Upper lobe of left lung (tissue), 6 donors: ENCODE data around the gene MPP4. TPM values are rescaled to one million over a fixed set of nuclear protein-coding genes. Genes with fewer than 3 reads are reported as not detected.

Source experiments
- ATAC-seq, 2 donors: fragments of 200-7000 bp; cut with Tn5 transposase; one replicate each; pipeline ENCODE4 v1.9.1; 2022; ENCODE audit warnings: mild to moderate bottlenecking in 2 of 2, moderate library complexity in 2 of 2; ENCODE audit not compliant: low FRiP score in 2 of 2
- DNase-seq, 2 donors: peaks; one replicate each; pipeline ENCODE4 v3.0.0-alpha.2; 2019 to 2020
- H3K27ac ChIP-seq, 4 donors: fragments of 200-600 bp; sonication (generic); one replicate each; pipeline ENCODE4 v1.5.1; 2016 to 2019
- H3K27me3 ChIP-seq, 4 donors: fragments of 200-600 bp; sonication (generic); one replicate each; pipeline ENCODE4 v1.5.1; 2017 to 2019
- H3K36me3 ChIP-seq, 4 donors: fragments of 200-600 bp; sonication (generic); one replicate each; pipeline ENCODE4 v1.5.1; 2016 to 2019
- H3K4me1 ChIP-seq, 4 donors: fragments of 200-600 bp; sonication (generic); one replicate each; pipeline ENCODE4 v1.5.1; 2018 to 2019
- H3K4me3 ChIP-seq, 4 donors: fragments of 200-600 bp; sonication (generic); one replicate each; pipeline ENCODE4 v1.5.1; 2017 to 2019; ENCODE audit warnings: mild to moderate bottlenecking in 2 of 4, moderate library complexity in 1 of 4
- H3K9me3 ChIP-seq, 4 donors: fragments of 200-600 bp; sonication (generic); one replicate each; pipeline ENCODE4 v1.5.1; 2018 to 2019
- EP300 ChIP-seq, 4 donors: sonication (generic); formaldehyde crosslinking; IDR thresholded peaks; one replicate each; pipeline ENCODE4 v1.5.1; 2017; ENCODE audit warnings: antibody characterized with exemption in 4 of 4, control low read depth in 2 of 4
- POLR2A ChIP-seq, 4 donors: fragments of 450-650 bp; IDR thresholded peaks; one replicate each; pipeline ENCODE4 v1.5.1; 2016 to 2017; ENCODE audit warnings: antibody characterized with exemption in 4 of 4, mild to moderate bottlenecking in 2 of 4
- POLR2AphosphoS5 ChIP-seq, 2 donors: sonication (generic); formaldehyde crosslinking; IDR thresholded peaks; one replicate each; pipeline ENCODE4 v1.5.1; 2017; ENCODE audit warnings: antibody characterized with exemption in 2 of 2
- WGBS, 2 donors: methylation state at CpG; one replicate each; pipeline ENCODE4 v1.1.5; 2017 to 2018; 5-methylcytosine and 5-hydroxymethylcytosine counted together
- total RNA-seq, 6 donors: library from RNA; depleted of rRNA in 4 of 6; stranded (reverse); fragments of >200 nt in 4 of 6; gene quantifications; one replicate each; pipeline versions ENCODE4 v1.1.0 to v1.2.1, GENCODE V29; 2016 to 2021
- TF ChIP-seq, protein P1 (sequence below), 6 experiments: fragments of 450-650 bp in 4 of 6; fragments of 200-600 bp in 2 of 6; sonication (generic) in 2 of 6; IDR thresholded peaks; one replicate each; pipeline ENCODE4 v1.5.1; 2016 to 2019; ENCODE audit warnings: antibody characterized with exemption in 6 of 6
- donor health status: DM: no; HTN: no; CAD: no; lungs with moderate emphysema.
- donor health status: DM: no; HTN: yes; CAD: no; lungs with severe emphysema.

Gene MPP4
- total RNA-seq, 6 donors from 2014 or later: 0.13 to 2.1 (median 0.15) TPM; not detected in 1

DNA sequence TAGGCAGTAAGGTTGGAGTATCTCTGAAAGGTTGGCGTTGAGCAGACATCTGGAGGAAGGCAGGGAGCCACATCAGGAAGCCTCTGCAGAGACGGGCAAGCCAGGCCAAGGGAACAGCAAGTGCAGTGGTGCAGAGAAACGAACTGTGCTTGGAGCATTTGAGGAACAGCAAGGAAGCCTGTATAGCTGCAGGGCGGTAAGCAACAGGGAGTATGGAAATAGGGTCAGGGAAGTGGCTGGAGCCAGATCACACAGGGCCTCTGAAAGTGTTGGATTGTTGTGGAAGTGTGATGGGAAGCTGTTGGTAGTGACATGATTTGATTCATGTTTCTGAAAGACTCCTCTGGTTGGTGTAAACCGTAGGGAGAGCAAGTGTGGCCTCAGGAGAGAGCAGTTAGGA, 41.7 kb downstream of the MPP4 start:
- no peaks in the 10 kb centered on the region for H3K4me1 ChIP-seq
- H3K27ac ChIP-seq: no peak overlapping the region
- H3K36me3 ChIP-seq: no peaks in the 10 kb centered on the region
- H3K9me3 ChIP-seq: no peaks in the 10 kb centered on the region
- H3K27me3 ChIP-seq: no peaks in the 10 kb centered on the region
- ATAC-seq (no peak), DNase-seq (no peak)
- no peak overlapping the region for H3K4me3 ChIP-seq
- WGBS, 2 donors: 78 to 88% methylated on average over 5 of the region's 5 CpGs
- TF ChIP-seq, protein P1, sequence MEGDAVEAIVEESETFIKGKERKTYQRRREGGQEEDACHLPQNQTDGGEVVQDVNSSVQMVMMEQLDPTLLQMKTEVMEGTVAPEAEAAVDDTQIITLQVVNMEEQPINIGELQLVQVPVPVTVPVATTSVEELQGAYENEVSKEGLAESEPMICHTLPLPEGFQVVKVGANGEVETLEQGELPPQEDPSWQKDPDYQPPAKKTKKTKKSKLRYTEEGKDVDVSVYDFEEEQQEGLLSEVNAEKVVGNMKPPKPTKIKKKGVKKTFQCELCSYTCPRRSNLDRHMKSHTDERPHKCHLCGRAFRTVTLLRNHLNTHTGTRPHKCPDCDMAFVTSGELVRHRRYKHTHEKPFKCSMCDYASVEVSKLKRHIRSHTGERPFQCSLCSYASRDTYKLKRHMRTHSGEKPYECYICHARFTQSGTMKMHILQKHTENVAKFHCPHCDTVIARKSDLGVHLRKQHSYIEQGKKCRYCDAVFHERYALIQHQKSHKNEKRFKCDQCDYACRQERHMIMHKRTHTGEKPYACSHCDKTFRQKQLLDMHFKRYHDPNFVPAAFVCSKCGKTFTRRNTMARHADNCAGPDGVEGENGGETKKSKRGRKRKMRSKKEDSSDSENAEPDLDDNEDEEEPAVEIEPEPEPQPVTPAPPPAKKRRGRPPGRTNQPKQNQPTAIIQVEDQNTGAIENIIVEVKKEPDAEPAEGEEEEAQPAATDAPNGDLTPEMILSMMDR (IDR thresholded peaks at IDR 0.05): no peak
- TF ChIP-seq EP300 (IDR thresholded peaks at IDR 0.05) (no peak), POLR2A (IDR thresholded peaks at IDR 0.05) (no peak), POLR2AphosphoS5 (IDR thresholded peaks at IDR 0.05) (no peak)

DNA sequence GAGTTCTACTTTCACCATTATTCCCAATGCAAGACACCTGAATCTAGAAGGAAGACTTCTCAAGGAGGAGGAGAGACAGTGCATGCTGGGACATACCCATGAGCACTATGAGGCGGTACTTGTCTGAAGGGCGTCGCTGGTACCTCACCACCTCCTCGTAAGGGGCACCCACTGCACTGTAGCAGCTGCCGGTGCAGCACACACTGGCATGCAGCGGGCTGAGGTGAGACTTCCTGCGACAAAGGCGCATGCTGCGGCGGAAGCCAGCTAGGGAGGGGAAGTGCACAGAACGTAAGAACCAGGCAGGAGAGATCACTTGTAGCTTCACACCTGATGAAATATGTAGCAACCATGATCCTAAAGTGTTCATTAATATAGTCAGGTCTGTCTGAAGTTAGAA, 42.3 kb downstream of the MPP4 start:
- peak in 1 of 2 donors; percentile 54 for DNase-seq
- H3K27ac ChIP-seq: no peak overlapping the region
- H3K27me3 ChIP-seq: no peaks in the 10 kb centered on the region
- no peaks in the 10 kb centered on the region for H3K4me1 ChIP-seq
- 87 to 88% methylated on average over 11 of the region's 11 CpGs for WGBS, 2 donors
- no peaks in the 10 kb centered on the region for H3K9me3 ChIP-seq
- H3K36me3 ChIP-seq: no peaks in the 10 kb centered on the region
- TF ChIP-seq EP300 (IDR thresholded peaks at IDR 0.05) (no peak), POLR2A (IDR thresholded peaks at IDR 0.05) (no peak), POLR2AphosphoS5 (IDR thresholded peaks at IDR 0.05) (no peak)
- TF ChIP-seq, protein P1 (IDR thresholded peaks at IDR 0.05): no peak
- no peak for ATAC-seq
- H3K4me3 ChIP-seq: no peak overlapping the region

- H3K36me3 ChIP-seq: no peaks in the 10 kb centered on the region
- TF ChIP-seq, protein P1 (IDR thresholded peaks at IDR 0.05): no peak
- TF ChIP-seq EP300 (IDR thresholded peaks at IDR 0.05) (no peak), POLR2AphosphoS5 (IDR thresholded peaks at IDR 0.05) (no peak), POLR2A (IDR thresholded peaks at IDR 0.05) (no peak)
- ATAC-seq: peak in 1 of 2 donors; percentile 25
- no peak overlapping the region for H3K27ac ChIP-seq
- no peak overlapping the region for H3K4me3 ChIP-seq
- WGBS, 2 donors: 81 to 82% methylated on average over 5 of the region's 5 CpGs
- H3K4me1 ChIP-seq: no peaks in the 10 kb centered on the region
- no peak for DNase-seq
- no peaks in the 10 kb centered on the region for H3K27me3 ChIP-seq
- no peaks in the 10 kb centered on the region for H3K9me3 ChIP-seq
Measured at GRCh38 chr2:201654616-201655384, 43.6 kb downstream of the MPP4 start.

GRCh38 chr2:201653221-201653620, 45.2 kb downstream of the MPP4 start:
- no peaks in the 10 kb centered on the region for H3K4me1 ChIP-seq
- TF ChIP-seq POLR2A (IDR thresholded peaks at IDR 0.05) (no peak), POLR2AphosphoS5 (IDR thresholded peaks at IDR 0.05) (no peak), EP300 (IDR thresholded peaks at IDR 0.05) (no peak)
- TF ChIP-seq, protein P1 (IDR thresholded peaks at IDR 0.05): no peak
- H3K36me3 ChIP-seq: no peaks in the 10 kb centered on the region
- H3K9me3 ChIP-seq: no peaks in the 10 kb centered on the region
- no peak for DNase-seq
- peak overlapping the region in 1 of 4 donors; percentile 39 for H3K27ac ChIP-seq
- ATAC-seq: no peak
- H3K27me3 ChIP-seq: no peaks in the 10 kb centered on the region
- WGBS, 2 donors: 83 to 88% methylated on average over 6 of the region's 6 CpGs
- H3K4me3 ChIP-seq: no peak overlapping the region

GRCh38 chr2:201649442-201649841, 49.0 kb downstream of the MPP4 start:
- no peak for ATAC-seq
- no peaks in the 10 kb centered on the region for H3K4me1 ChIP-seq
- H3K27me3 ChIP-seq: no peaks in the 10 kb centered on the region
- no peaks in the 10 kb centered on the region for H3K36me3 ChIP-seq
- no peaks in the 10 kb centered on the region for H3K9me3 ChIP-seq
- H3K4me3 ChIP-seq: no peak overlapping the region
- no peak overlapping the region for H3K27ac ChIP-seq
- 83 to 92% methylated on average over 2 of the region's 2 CpGs for WGBS, 2 donors
- DNase-seq: no peak
- TF ChIP-seq POLR2AphosphoS5 (IDR thresholded peaks at IDR 0.05): no peak
